Subcutaneous abdominal adipose tissue (tissue), 5 donors: ENCODE measurements around the gene SHROOM2.

ENCODE experiments used
- H3K27ac ChIP-seq: one replicate; pipeline ENCODE4 v1.7.0; 2013; ENCODE audit warnings: low read depth, mild to moderate bottlenecking, inconsistent platforms, low read length, moderate library complexity
- H3K27me3 ChIP-seq, 5 donors: one replicate each; pipeline ENCODE4 v1.7.0; 2013; ENCODE audit warnings: low read length in 5 of 5, inconsistent platforms in 1 of 5; ENCODE audit not compliant: control insufficient read depth in 5 of 5, insufficient read depth in 4 of 5
- H3K36me3 ChIP-seq, 5 donors: one replicate each; pipeline ENCODE4 v1.7.0; 2013; ENCODE audit warnings: low read length in 5 of 5; ENCODE audit not compliant: control insufficient read depth in 5 of 5, insufficient read depth in 5 of 5
- H3K4me1 ChIP-seq, 5 donors: one replicate each; pipeline ENCODE4 v1.7.0; 2013; ENCODE audit warnings: low read length in 5 of 5, mild to moderate bottlenecking in 3 of 5, moderate library complexity in 1 of 5; ENCODE audit not compliant: control insufficient read depth in 5 of 5, insufficient read depth in 5 of 5
- H3K4me3 ChIP-seq, 5 donors: one replicate each; pipeline ENCODE4 v1.7.0; 2013; ENCODE audit warnings: low read length in 5 of 5, low read depth in 1 of 5
- H3K9ac ChIP-seq, 5 donors: one replicate each; pipeline ENCODE4 v1.7.0; 2013; ENCODE audit warnings: low read length in 5 of 5, mild to moderate bottlenecking in 4 of 5, moderate library complexity in 3 of 5
- H3K9me3 ChIP-seq, 5 donors: one replicate each; pipeline ENCODE4 v1.7.0; 2013; ENCODE audit warnings: low read length in 5 of 5; ENCODE audit not compliant: control insufficient read depth in 5 of 5
- donor health status: healthy.
- donor health status: healthy.
- donor health status: healthy.
- donor health status: healthy.
- donor health status: healthy.

SHROOM2 gene

GRCh38 chrX:9861711-9862110, 75.5 kb downstream of the SHROOM2 start:
- Histone ChIP-seq H3K27ac (no peak overlapping the region), H3K9ac (no peak overlapping the region), H3K4me1 (peaks cover 0 to 2% (median 0%) of the 10 kb centered on the region in 5 donors), H3K36me3 (no peaks in the 10 kb centered on the region), H3K9me3 (peaks cover 0 to 8% (median 3%) of the 10 kb centered on the region in 5 donors), H3K4me3 (no peak overlapping the region), H3K27me3 (peaks cover 6 to 18% (median 13%) of the 10 kb centered on the region in 5 donors)

- Histone ChIP-seq H3K4me3 (no peak overlapping the region), H3K9me3 (peaks cover 0 to 8% (median 3%) of the 10 kb centered on the region in 5 donors), H3K9ac (no peak overlapping the region), H3K4me1 (no peaks in the 10 kb centered on the region), H3K27me3 (peaks cover 7 to 19% (median 16%) of the 10 kb centered on the region in 5 donors), H3K27ac (no peak overlapping the region), H3K36me3 (no peaks in the 10 kb centered on the region)
Measured at GRCh38 chrX:9862525-9862924, 76.3 kb downstream of the SHROOM2 start.

GRCh38 chrX:9862953-9863352, 76.7 kb downstream of the SHROOM2 start:
- Histone ChIP-seq H3K4me1 (no peaks in the 10 kb centered on the region), H3K9ac (no peak overlapping the region), H3K36me3 (no peaks in the 10 kb centered on the region), H3K9me3 (peaks cover 0 to 8% (median 3%) of the 10 kb centered on the region in 5 donors), H3K27ac (no peak overlapping the region), H3K27me3 (peaks cover 7 to 18% (median 15%) of the 10 kb centered on the region in 5 donors), H3K4me3 (no peak overlapping the region)

- H3K4me1 ChIP-seq: no peaks in the 10 kb centered on the region
- no peaks in the 10 kb centered on the region for H3K36me3 ChIP-seq
Measured at GRCh38 chrX:9864011-9864410, 77.8 kb downstream of the SHROOM2 start.

GRCh38 chrX:9865804-9866472, 79.7 kb downstream of the SHROOM2 start:
- Histone ChIP-seq H3K36me3 (no peaks in the 10 kb centered on the region), H3K9ac (no peak overlapping the region), H3K27ac (no peak overlapping the region)

More at GRCh38 chrX:9864011-9864410, 77.8 kb downstream of the SHROOM2 start:
- no peak overlapping the region for H3K9ac ChIP-seq
- peaks cover 0 to 8% (median 3%) of the 10 kb centered on the region in 5 donors for H3K9me3 ChIP-seq
- no peak overlapping the region for H3K27ac ChIP-seq
- no peak overlapping the region for H3K4me3 ChIP-seq
- peaks cover 7 to 20% (median 14%) of the 10 kb centered on the region in 5 donors for H3K27me3 ChIP-seq

GRCh38 chrX:9866633-9867032, 80.4 kb downstream of the SHROOM2 start:
- H3K27ac ChIP-seq: no peak overlapping the region
- H3K4me1 ChIP-seq: peaks cover 0 to 4% (median 0%) of the 10 kb centered on the region in 5 donors
- H3K9ac ChIP-seq: no peak overlapping the region
- peaks cover 0 to 8% (median 3%) of the 10 kb centered on the region in 5 donors for H3K9me3 ChIP-seq
- H3K4me3 ChIP-seq: no peak overlapping the region
- no peaks in the 10 kb centered on the region for H3K36me3 ChIP-seq
- H3K27me3 ChIP-seq: peaks cover 0 to 14% (median 11%) of the 10 kb centered on the region in 5 donors

More at GRCh38 chrX:9865804-9866472, 79.7 kb downstream of the SHROOM2 start:
- Histone ChIP-seq H3K4me1 (no peaks in the 10 kb centered on the region), H3K4me3 (no peak overlapping the region), H3K27me3 (peaks cover 0 to 18% (median 11%) of the 10 kb centered on the region in 5 donors), H3K9me3 (peaks cover 0 to 8% (median 3%) of the 10 kb centered on the region in 5 donors)

GRCh38 chrX:9867226-9867625, 81.0 kb downstream of the SHROOM2 start:
- H3K27ac ChIP-seq: no peak overlapping the region

GRCh38 chrX:9867753-9868152, 81.5 kb downstream of the SHROOM2 start:
- Histone ChIP-seq H3K9me3 (peaks cover 0 to 6% (median 0%) of the 10 kb centered on the region in 5 donors), H3K27me3 (peaks cover 0 to 11% (median 9%) of the 10 kb centered on the region in 5 donors), H3K4me3 (no peak overlapping the region), H3K27ac (no peak overlapping the region), H3K9ac (no peak overlapping the region), H3K4me1 (peaks cover 0 to 5% (median 0%) of the 10 kb centered on the region in 5 donors), H3K36me3 (no peaks in the 10 kb centered on the region)

More at GRCh38 chrX:9867226-9867625, 81.0 kb downstream of the SHROOM2 start:
- Histone ChIP-seq H3K4me3 (no peak overlapping the region), H3K27me3 (peaks cover 0 to 13% (median 9%) of the 10 kb centered on the region in 5 donors), H3K36me3 (no peaks in the 10 kb centered on the region), H3K4me1 (peaks cover 0 to 5% (median 0%) of the 10 kb centered on the region in 5 donors), H3K9me3 (peaks cover 0 to 8% (median 3%) of the 10 kb centered on the region in 5 donors), H3K9ac (no peak overlapping the region)

GRCh38 chrX:9871701-9872268, 85.6 kb downstream of the SHROOM2 start:
- Histone ChIP-seq H3K9ac (no peak overlapping the region), H3K27ac (no peak overlapping the region), H3K36me3 (no peaks in the 10 kb centered on the region), H3K27me3 (peaks cover 4 to 10% (median 7%) of the 10 kb centered on the region in 5 donors), H3K9me3 (peaks cover 0 to 5% (median 0%) of the 10 kb centered on the region in 5 donors), H3K4me1 (peaks cover 0 to 5% (median 0%) of the 10 kb centered on the region in 5 donors), H3K4me3 (no peak overlapping the region)

- no peak overlapping the region for H3K4me3 ChIP-seq
- peaks cover 0 to 5% (median 0%) of the 10 kb centered on the region in 5 donors for H3K4me1 ChIP-seq
- H3K36me3 ChIP-seq: no peaks in the 10 kb centered on the region
- no peak overlapping the region for H3K9ac ChIP-seq
- H3K27me3 ChIP-seq: peaks cover 4 to 19% (median 14%) of the 10 kb centered on the region in 5 donors
- no peak overlapping the region for H3K27ac ChIP-seq
- peaks cover 0 to 5% (median 0%) of the 10 kb centered on the region in 5 donors for H3K9me3 ChIP-seq
Measured at GRCh38 chrX:9873360-9873759, 87.1 kb downstream of the SHROOM2 start.
